Right lobe of liver (tissue), 6 donors: Measurements from ENCODE around the gene CEP295NL. TPM values are rescaled to one million over a fixed set of nuclear protein-coding genes. Genes with fewer than 3 reads are reported as not detected.
A peak's percentile ranks its signal among the peaks of the same experiment; 100 is the strongest.

ENCODE experiments used
- ATAC-seq, 4 donors: fragments of 200-7000 bp; cut with Tn5 transposase; one replicate each; pipeline ENCODE4 v1.9.1; 2020; ENCODE audit warnings: mild to moderate bottlenecking in 4 of 4, moderate library complexity in 4 of 4
- DNase-seq, 3 donors: peaks; one replicate each; pipeline ENCODE4 v3.0.0-alpha.2; 2020
- H3K27ac ChIP-seq, 3 donors: fragments of 200-600 bp; one replicate each; pipeline ENCODE4 v1.8.0; 2022
- H3K27me3 ChIP-seq, 2 donors: fragments of 200-600 bp; one replicate each; pipeline ENCODE4 v1.8.0; 2022
- H3K36me3 ChIP-seq, 4 donors: fragments of 200-600 bp; sonication (generic) in 1 of 4; one replicate each; pipeline versions ENCODE4 v1.5.1 to v1.8.0; 2017 to 2022; ENCODE audit warnings: control low read depth in 1 of 4
- H3K4me1 ChIP-seq, 4 donors: fragments of 200-600 bp; sonication (generic) in 1 of 4; one replicate each; pipeline versions ENCODE4 v1.5.1 to v1.8.0; 2017 to 2022; ENCODE audit warnings: control low read depth in 1 of 4
- H3K4me3 ChIP-seq, 3 donors: fragments of 200-600 bp; one replicate each; pipeline ENCODE4 v1.8.0; 2022
- H3K9me3 ChIP-seq, 4 donors: fragments of 200-600 bp; sonication (generic) in 1 of 4; one replicate each; pipeline versions ENCODE4 v1.5.1 to v1.8.0; 2017 to 2022; ENCODE audit warnings: control low read depth in 1 of 4
- CTCF ChIP-seq, 4 donors: fragments of 200-600 bp in 3 of 4; fragments of 450-650 bp in 1 of 4; IDR thresholded peaks; one replicate each; pipeline versions ENCODE4 v1.5.1 to v1.8.0; 2016 to 2022; ENCODE audit warnings: antibody characterized with exemption in 4 of 4, mild to moderate bottlenecking in 2 of 4
- POLR2A ChIP-seq: fragments of 450-650 bp; IDR thresholded peaks from one replicate; pipeline ENCODE4 v1.6.1; 2017; ENCODE audit warnings: antibody characterized with exemption, mild to moderate bottlenecking
- WGBS: methylation state at CpG from one replicate; pipeline ENCODE4 v1.1.6; 2018; ENCODE audit warnings: low coverage, low lambda C conversion rate; ENCODE audit not compliant: insufficient coverage; ENCODE audit errors: missing lambda C conversion rate; 5-methylcytosine and 5-hydroxymethylcytosine counted together
- intact Hi-C, 2 donors: fragments of 100-400 bp; cut with DNase I; formaldehyde crosslinking; loops; one replicate each; pipeline versions ENCODE4 v1.11.2 to v1.14.1; 2022
- total RNA-seq, 6 experiments: library from RNA; depleted of rRNA in 2 of 6; stranded (reverse); fragments of >200 nt in 2 of 6; fragmentation: NEBNext Ultra II Directional in 3 of 6; extraction: Animal tissue kit (Norgen Biotek cat#: 25700) in 3 of 6; gene quantifications; one replicate each; pipeline versions ENCODE4 v1.1.0 to v1.2.4, GENCODE V29; 2016 to 2023
- donor health status: DM: no; HTN: yes; CAD: no.
- donor health status: DM: no; HTN: no; CAD: no.
- donor health status: DM: no; HTN: no; CAD: no.
- donor health status: DM: no; HTN: yes; CAD: no.
- donor health status: DM: no; HTN: yes; CAD: no.

CEP295NL gene
- total RNA-seq, 6 experiments from 2014 or later, result 0.19 to 1.0 (median 0.53) TPM

- WGBS, result 66% methylated on average over 13 of the region's 20 CpGs
These were observed 17.0 kb upstream of the CEP295NL start for GRCh38 chr17:78919861-78920450.

GRCh38 chr17:78918979-78919378 is 16.0 kb upstream of the CEP295NL start:
- Histone ChIP-seq H3K36me3 (no peaks in the 10 kb centered on the region), H3K9me3 (no peaks in the 10 kb centered on the region), H3K4me1 (peaks cover 0 to 16% (median 9%) of the 10 kb centered on the region in 4 donors), H3K4me3 (no peak overlapping the region), H3K27me3 (no peaks in the 10 kb centered on the region), H3K27ac (no peak overlapping the region)
- TF ChIP-seq POLR2A (no peak), CTCF (IDR thresholded peaks at IDR 0.05) (no peak)
- WGBS, result 60% methylated on average over 2 of the region's 14 CpGs
- no peak for ATAC-seq
- intact Hi-C loops, result no loop called here
- DNase-seq, result no peak

More at GRCh38 chr17:78919861-78920450, 17.0 kb upstream of the CEP295NL start:
- DNase-seq, result no peak
- Histone ChIP-seq H3K27ac (no peak overlapping the region), H3K4me1 (peaks cover 0 to 16% (median 9%) of the 10 kb centered on the region in 4 donors), H3K36me3 (no peaks in the 10 kb centered on the region), H3K27me3 (no peaks in the 10 kb centered on the region), H3K4me3 (no peak overlapping the region), H3K9me3 (no peaks in the 10 kb centered on the region)
- ATAC-seq, result peak in 1 of 4 donors; percentile 7
- intact Hi-C loops, result no loop called here
- TF ChIP-seq CTCF (IDR thresholded peaks at IDR 0.05) (no peak), POLR2A (no peak)

GRCh38 chr17:78917451-78918275 is 14.7 kb upstream of the CEP295NL start:
- Histone ChIP-seq H3K4me3 (no peak overlapping the region), H3K9me3 (no peaks in the 10 kb centered on the region), H3K27me3 (no peaks in the 10 kb centered on the region), H3K27ac (no peak overlapping the region), H3K4me1 (peaks cover 0 to 16% (median 9%) of the 10 kb centered on the region in 4 donors), H3K36me3 (no peaks in the 10 kb centered on the region)
- WGBS, result 73% methylated on average over 15 of the region's 21 CpGs
- ATAC-seq, result no peak
- no peak for DNase-seq
- intact Hi-C loops, result no loop called here
- no peak for TF ChIP-seq CTCF (IDR thresholded peaks at IDR 0.05)
- TF ChIP-seq POLR2A, result no peak

GRCh38 chr17:78915872-78916632 is 13.1 kb upstream of the CEP295NL start:
- ATAC-seq, result peak; percentile 58 to 72 (median 65)
- intact Hi-C loops, result no loop called here
- Histone ChIP-seq H3K9me3 (no peaks in the 10 kb centered on the region), H3K4me1 (peaks cover 0 to 13% (median 7%) of the 10 kb centered on the region in 4 donors), H3K4me3 (no peak overlapping the region), H3K27ac (peak overlapping the region; percentile 40 to 68 (median 67)), H3K36me3 (no peaks in the 10 kb centered on the region), H3K27me3 (no peaks in the 10 kb centered on the region)
- DNase-seq, result peak in 2 of 3 donors; percentile 35 to 60
- TF ChIP-seq CTCF (IDR thresholded peaks at IDR 0.05) (no peak), POLR2A (no peak)
- 54% methylated on average over 13 of the region's 17 CpGs for WGBS
